ENCODE results near the gene CDK5. TPM values are rescaled to one million over a fixed set of nuclear protein-coding genes. Genes with fewer than 3 reads are reported as not detected.

The CDK5 gene
- total and polyA plus RNA-seq, 2 of the 13 experiments (the other 11 are each of a cell fraction or from before 2014, with no cell fraction given) = 16.4 to 21.3 TPM

DNA sequence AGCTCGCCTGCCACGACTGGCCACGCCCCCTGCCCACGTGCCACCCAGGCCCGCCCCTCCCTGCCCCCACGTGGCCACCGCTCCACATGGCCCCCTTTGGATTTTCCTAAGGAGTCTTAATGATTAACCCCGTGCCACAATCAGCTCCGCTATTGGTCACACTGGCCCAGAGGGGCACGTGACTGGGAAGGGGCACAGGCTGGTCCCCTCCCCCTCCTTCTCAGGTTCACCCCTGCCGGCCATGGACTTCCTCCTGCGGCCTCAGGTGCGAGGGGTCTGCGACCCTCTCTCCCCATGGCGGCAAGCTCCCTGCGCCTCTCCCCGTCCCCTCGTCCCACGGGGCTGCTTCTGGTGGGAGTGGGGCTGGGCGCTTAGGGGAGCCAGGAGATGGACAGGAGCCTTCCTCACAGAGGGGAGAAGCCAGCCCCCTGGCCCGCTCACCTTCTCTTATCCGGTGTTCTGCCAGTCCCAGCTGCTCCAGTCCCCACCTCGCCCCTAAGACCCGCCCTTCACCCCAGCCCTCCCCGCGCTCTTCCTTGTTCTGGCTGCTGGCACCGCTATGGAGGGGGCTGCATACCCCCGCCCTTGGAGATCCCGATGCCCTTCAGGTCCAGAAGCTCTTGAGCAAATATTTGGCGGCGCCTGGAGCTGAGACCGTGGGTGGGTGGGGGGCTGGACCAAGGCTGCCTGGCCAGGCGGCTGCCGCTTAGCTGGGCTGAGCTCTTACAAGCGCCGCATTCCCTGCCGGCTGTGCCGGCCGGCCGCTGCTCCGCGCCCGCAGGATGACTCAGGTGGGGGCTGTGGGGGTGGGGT, 4.9 kb upstream of the CDK5 start (continued):
- TF ChIP-seq PRMT3 (CRISPR knock-in tag; IDR thresholded peaks at IDR 0.05; ENCODE audit: borderline replicate concordance, low read depth) (no peak), XBP1 (CRISPR knock-in tag; IDR thresholded peaks at IDR 0.05) (no peak), ZNF460 (CRISPR knock-in tag; IDR thresholded peaks at IDR 0.05; ENCODE audit: borderline replicate concordance) (no peak), ZBTB21 (CRISPR knock-in tag; IDR thresholded peaks at IDR 0.05) (no peak), MEF2D (CRISPR knock-in tag; IDR thresholded peaks at IDR 0.05) (no peak; the same call in 1 of the 2 replicates), ZBTB20 (CRISPR knock-in tag; IDR thresholded peaks at IDR 0.05; ENCODE audit: borderline replicate concordance, low read depth) (0 out of 2 replicates have a peak, but pooled peaks have one; percentile 28), HNF4G (IDR thresholded peaks at IDR 0.05; ENCODE audit: borderline replicate concordance, low read depth, low read length) (peak; percentile 14; the same call in 1 of the 2 replicates), HNF4G (CRISPR knock-in tag; IDR thresholded peaks at IDR 0.05; ENCODE audit: borderline replicate concordance, low read depth) (no peak), DMAP1 (CRISPR knock-in tag; IDR thresholded peaks at IDR 0.05) (peak; percentile 70), GATAD1 (CRISPR knock-in tag; IDR thresholded peaks at IDR 0.05) (0 out of 2 replicates have a peak, but pooled peaks have one; percentile 54), ZNF724P (CRISPR knock-in tag; IDR thresholded peaks at IDR 0.05; ENCODE audit: borderline replicate concordance) (0 out of 2 replicates have a peak, but pooled peaks have one; percentile 26), ETV5 (CRISPR knock-in tag; IDR thresholded peaks at IDR 0.05; ENCODE audit: borderline replicate concordance) (peak; percentile 49; the same call in 1 of the 2 replicates), ZNF33B (CRISPR knock-in tag; IDR thresholded peaks at IDR 0.05) (no peak), ZSCAN25 (CRISPR knock-in tag; IDR thresholded peaks at IDR 0.05) (peak; percentile 97), ZFX (CRISPR knock-in tag; IDR thresholded peaks at IDR 0.05; ENCODE audit: low read depth) (peak; percentile 59; the same call in 1 of the 2 replicates), SMAD9 (CRISPR knock-in tag; IDR thresholded peaks at IDR 0.05) (no peak), TBX2 (CRISPR knock-in tag; IDR thresholded peaks at IDR 0.05; ENCODE audit: borderline replicate concordance) (peak; percentile 59), ZNF263 (CRISPR knock-in tag; IDR thresholded peaks at IDR 0.05) (no peak), U2AF2 (IDR thresholded peaks at IDR 0.05; ENCODE audit: low read depth, low read length) (no peak), ZNF350 (CRISPR knock-in tag; IDR thresholded peaks at IDR 0.05; ENCODE audit: borderline replicate concordance, low read depth) (peak; percentile 82; the same call in 1 of the 2 replicates), NCOR1 (IDR thresholded peaks at IDR 0.05; ENCODE audit: borderline replicate concordance, low read length) (peak; percentile 64; the same call in 1 of the 2 replicates)
- TF ChIP-seq, protein P1, sequence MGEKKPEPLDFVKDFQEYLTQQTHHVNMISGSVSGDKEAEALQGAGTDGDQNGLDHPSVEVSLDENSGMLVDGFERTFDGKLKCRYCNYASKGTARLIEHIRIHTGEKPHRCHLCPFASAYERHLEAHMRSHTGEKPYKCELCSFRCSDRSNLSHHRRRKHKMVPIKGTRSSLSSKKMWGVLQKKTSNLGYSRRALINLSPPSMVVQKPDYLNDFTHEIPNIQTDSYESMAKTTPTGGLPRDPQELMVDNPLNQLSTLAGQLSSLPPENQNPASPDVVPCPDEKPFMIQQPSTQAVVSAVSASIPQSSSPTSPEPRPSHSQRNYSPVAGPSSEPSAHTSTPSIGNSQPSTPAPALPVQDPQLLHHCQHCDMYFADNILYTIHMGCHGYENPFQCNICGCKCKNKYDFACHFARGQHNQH (CRISPR knock-in tag; IDR thresholded peaks at IDR 0.05) = 0 out of 2 replicates have a peak, but pooled peaks have one; percentile 64
- TF ChIP-seq, protein P2, sequence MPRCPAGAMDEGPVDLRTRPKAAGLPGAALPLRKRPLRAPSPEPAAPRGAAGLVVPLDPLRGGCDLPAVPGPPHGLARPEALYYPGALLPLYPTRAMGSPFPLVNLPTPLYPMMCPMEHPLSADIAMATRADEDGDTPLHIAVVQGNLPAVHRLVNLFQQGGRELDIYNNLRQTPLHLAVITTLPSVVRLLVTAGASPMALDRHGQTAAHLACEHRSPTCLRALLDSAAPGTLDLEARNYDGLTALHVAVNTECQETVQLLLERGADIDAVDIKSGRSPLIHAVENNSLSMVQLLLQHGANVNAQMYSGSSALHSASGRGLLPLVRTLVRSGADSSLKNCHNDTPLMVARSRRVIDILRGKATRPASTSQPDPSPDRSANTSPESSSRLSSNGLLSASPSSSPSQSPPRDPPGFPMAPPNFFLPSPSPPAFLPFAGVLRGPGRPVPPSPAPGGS (CRISPR knock-in tag; IDR thresholded peaks at IDR 0.05) = peak; percentile 80; the same call in 1 of the 2 replicates
- TF ChIP-seq, protein P3, sequence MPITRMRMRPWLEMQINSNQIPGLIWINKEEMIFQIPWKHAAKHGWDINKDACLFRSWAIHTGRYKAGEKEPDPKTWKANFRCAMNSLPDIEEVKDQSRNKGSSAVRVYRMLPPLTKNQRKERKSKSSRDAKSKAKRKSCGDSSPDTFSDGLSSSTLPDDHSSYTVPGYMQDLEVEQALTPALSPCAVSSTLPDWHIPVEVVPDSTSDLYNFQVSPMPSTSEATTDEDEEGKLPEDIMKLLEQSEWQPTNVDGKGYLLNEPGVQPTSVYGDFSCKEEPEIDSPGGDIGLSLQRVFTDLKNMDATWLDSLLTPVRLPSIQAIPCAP (CRISPR knock-in tag; IDR thresholded peaks at IDR 0.05; ENCODE audit: low read depth) = no peak

Measured in HepG2 (cell line).